T47D (cell line): ENCODE measurements around the gene IWS1.

ENCODE experiments used
- DNase-seq, 2 experiments: peaks; one replicate each; pipeline versions ENCODE4 v3.0.0 to v3.0.0-alpha.2; 2011 to 2012; ENCODE audit warnings: low read depth in 1 of 2, low spot score in 1 of 2
- JUND ChIP-seq: IDR thresholded peaks from 2 replicates; pipeline ENCODE4 v1.6.1; 2012; ENCODE audit warnings: low read depth
- in situ Hi-C: cut with HindIII; loops from 2 replicates; pipeline ENCODE4 v1.10.0; 2016; ENCODE audit warnings: low sequenced_read_pairs, low pct_unique_long_range_greater_than_20kb

The IWS1 gene

GRCh38 chr2:127515383-127515915, 10.8 kb downstream of the IWS1 start:
- in situ Hi-C loops: no loop called here
- no peak for TF ChIP-seq JUND
- DNase-seq: no peak

- in situ Hi-C loops: no loop called here
- DNase-seq: no peak
- no peak for TF ChIP-seq JUND
These were observed 11.8 kb downstream of the IWS1 start for GRCh38 chr2:127514485-127514884.

DNA sequence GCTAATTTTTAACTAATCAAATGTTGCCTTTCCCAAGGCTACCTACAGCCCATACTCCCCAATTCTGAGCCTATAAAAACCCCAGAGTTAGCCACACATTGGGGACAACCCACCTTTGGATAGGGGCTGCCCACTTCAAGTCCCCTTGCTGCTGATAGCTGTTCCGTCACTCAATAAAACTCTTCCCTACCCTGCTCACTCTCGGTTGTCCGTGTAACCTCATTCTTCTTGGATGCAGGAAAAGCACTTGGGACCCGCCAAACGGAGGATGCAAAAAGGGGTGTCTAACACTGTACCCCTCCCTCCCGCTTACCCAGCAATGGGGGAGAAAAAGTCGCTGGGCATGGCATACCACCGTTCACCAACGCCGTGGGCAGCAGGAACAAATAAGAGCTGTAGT, 12.2 kb downstream of the IWS1 start:
- in situ Hi-C loops: no loop called here
- TF ChIP-seq JUND: no peak

GRCh38 chr2:127512362-127512761, 13.9 kb downstream of the IWS1 start:
- TF ChIP-seq JUND: no peak

More for the DNA sequence above, 12.2 kb downstream of the IWS1 start:
- DNase-seq: no peak

GRCh38 chr2:127511917-127512316, 14.4 kb downstream of the IWS1 start:
- DNase-seq: no peak
- in situ Hi-C loops: no loop called here
- TF ChIP-seq JUND: no peak

More at GRCh38 chr2:127512362-127512761, 13.9 kb downstream of the IWS1 start:
- in situ Hi-C loops: no loop called here
- no peak for DNase-seq

GRCh38 chr2:127511090-127511695, 15.1 kb downstream of the IWS1 start:
- TF ChIP-seq JUND: no peak
- no peak for DNase-seq
- in situ Hi-C loops: no loop called here

GRCh38 chr2:127510073-127510472, 16.2 kb downstream of the IWS1 start:
- peak in 1 of 2 experiments; percentile 2 for DNase-seq
- in situ Hi-C loops: no loop called here
- no peak for TF ChIP-seq JUND

GRCh38 chr2:127508631-127509034, 17.7 kb downstream of the IWS1 start:
- in situ Hi-C loops: no loop called here
- peak in 1 of 2 experiments; percentile 1 for DNase-seq
- no peak for TF ChIP-seq JUND

DNA sequence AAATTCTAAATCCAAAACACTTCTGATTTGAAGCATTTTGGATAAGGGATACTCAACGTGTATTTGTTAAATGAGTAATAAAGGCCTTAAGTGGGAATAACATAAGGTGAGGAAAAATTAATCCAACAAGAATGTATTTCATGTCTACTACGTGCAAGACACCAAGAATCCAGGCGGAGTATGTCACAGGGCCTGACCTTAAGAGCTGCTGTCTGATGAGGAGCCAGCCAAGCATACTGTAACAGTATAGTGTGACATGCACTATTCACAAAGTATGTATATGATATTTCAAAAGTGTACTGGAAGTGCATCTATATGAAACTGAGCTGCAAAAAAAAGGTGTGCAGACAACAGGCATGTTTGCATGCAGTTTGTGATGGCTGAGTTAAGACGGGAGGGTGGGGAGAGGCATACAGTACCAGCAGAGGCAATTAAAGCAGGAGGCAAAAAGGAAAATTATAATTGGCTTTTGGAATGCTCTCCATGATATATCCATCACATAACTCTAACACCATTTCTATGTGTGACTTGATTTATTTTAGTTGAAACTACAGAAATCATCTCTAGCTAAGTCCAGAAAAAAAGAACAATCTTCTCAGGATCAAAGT, 18.2 kb downstream of the IWS1 start:
- no peak for DNase-seq
- TF ChIP-seq JUND: no peak
- in situ Hi-C loops: no loop called here

DNA sequence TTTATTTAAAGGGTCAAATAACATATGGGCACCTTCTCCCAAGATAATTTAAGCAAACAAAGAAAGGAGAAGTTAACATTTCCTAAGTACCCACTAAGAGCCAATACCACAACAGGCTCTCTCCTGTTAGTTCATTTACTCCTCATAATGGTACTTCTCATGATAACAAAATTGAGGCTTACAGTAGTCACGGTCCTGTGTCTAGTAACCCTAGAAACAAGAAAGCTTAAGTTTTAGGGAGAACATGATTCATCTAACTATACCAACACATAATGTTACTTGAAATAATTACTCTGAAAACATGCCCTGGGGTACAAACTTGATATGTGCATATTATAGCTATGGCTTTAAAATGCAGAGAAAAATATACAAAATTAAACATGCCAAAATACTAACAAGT, 19.8 kb downstream of the IWS1 start:
- in situ Hi-C loops: no loop called here
- no peak for DNase-seq

DNA sequence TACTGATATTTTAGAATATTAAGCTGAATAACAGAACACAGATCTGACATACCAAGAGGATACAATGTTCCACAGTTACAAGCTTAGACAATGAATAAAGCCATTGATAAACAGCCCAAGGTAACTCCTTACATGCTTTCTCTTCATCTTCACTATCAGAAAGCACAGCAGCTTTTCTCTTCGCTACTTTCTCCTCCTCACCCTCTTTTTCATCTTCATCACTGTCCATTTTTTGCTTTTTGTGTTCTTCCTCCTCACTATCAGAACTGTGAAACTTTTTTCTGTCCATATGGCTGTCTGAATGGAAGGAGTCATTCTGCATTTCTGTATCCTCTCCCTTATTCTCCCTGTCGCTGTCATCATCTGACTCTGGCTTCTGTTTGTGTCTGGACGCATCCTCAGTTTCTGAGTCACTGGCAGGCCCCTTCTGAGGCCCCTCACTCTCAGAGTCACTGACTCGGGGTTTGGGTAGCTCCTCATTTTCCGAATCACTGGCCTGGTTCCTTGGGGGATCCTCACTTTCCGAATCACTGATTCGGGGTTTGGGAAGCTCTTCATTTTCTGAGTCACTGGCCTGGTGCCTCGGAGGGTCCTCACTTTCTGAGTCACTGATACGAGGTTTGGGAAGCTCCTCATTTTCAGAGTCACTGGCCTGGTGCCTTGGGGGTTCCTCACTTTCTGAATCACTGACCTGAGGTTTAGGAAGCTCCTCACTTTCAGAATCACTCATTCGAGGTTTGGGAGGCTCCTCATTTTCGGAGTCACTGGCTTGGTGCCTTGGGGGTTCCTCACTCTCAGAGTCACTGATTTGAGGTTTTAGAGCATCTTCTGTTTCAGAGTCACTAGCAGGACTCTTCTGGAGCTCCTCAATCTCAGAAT, 21.5 kb downstream of the IWS1 start:
- no peak for DNase-seq
- TF ChIP-seq JUND: no peak
- in situ Hi-C loops: no loop called here

More for the DNA sequence above, 19.8 kb downstream of the IWS1 start:
- no peak for TF ChIP-seq JUND

GRCh38 chr2:127503491-127503890, 22.8 kb downstream of the IWS1 start:
- DNase-seq: no peak
- TF ChIP-seq JUND: no peak
- in situ Hi-C loops: no loop called here

DNA sequence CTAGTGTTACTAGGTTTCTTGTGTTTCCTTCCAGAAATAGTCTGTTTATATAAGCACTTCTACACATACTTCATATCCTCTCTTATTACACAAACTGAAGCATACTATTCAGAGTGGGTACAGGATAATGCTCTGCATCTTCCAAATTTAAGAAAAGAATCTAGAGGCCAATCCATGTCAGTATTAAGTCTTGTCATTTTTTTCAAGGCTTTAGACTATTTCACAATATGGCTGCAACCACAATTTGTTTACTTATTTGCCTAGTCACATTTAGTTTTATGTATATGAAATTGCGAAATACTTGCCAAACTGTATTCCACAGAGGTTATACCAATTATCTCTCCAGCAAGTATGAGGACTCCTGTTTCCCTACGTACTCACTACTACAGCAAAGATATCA, 27.9 kb downstream of the IWS1 start:
- no peak for TF ChIP-seq JUND
- DNase-seq: peak in 1 of 2 experiments; percentile 41
- in situ Hi-C loops: no loop called here
